ENCODE results near the gene MYCBP.

The MYCBP gene

DNA sequence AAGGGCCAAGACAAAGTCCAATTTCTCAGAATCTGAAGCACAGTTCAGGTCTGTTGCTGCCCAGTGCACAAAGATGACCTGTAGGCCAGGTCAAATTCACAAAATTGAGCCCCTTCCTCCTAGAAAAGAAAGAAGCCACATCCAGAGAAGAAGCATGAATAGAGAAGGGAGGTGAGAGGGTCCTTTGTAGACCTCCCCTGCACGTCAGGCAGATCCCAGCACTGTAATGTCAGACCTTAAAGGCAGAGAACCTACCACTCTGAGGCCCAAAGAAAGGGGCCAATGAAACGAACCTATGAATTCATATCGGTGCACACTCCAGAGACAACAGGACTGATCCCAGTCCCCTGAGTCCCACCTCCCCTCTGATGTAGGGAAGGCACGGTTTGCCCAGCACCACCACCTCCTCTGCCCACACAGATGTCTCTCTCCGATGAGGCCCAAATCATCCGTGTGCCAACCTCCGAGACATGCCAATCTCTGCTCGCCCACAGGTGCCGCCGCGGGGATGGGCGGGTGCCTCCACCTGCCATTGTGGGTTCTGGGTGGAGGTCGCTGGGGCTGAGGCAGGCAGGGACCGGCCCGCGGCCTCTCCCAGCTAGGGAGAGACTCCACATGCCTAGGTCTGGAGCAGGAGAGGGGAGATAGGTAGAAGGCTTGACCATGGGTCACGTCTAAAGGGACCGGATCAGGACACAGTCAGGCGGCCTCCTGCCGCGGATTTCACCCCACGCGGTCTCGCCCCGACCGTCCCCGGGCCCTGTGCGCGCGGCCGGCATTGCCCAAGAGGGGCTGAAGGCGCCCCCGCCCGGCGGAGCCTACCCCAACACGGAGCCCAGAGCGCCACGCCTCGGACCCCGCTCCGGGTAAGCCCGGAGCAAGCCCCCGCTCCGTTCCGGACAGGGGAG, 55.6 kb downstream of the MYCBP start:
- DNase-seq (ENCODE audit: low read depth in 2 of 2), result no peak
- TF ChIP-seq, protein P1, sequence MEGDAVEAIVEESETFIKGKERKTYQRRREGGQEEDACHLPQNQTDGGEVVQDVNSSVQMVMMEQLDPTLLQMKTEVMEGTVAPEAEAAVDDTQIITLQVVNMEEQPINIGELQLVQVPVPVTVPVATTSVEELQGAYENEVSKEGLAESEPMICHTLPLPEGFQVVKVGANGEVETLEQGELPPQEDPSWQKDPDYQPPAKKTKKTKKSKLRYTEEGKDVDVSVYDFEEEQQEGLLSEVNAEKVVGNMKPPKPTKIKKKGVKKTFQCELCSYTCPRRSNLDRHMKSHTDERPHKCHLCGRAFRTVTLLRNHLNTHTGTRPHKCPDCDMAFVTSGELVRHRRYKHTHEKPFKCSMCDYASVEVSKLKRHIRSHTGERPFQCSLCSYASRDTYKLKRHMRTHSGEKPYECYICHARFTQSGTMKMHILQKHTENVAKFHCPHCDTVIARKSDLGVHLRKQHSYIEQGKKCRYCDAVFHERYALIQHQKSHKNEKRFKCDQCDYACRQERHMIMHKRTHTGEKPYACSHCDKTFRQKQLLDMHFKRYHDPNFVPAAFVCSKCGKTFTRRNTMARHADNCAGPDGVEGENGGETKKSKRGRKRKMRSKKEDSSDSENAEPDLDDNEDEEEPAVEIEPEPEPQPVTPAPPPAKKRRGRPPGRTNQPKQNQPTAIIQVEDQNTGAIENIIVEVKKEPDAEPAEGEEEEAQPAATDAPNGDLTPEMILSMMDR (IDR thresholded peaks at IDR 0.05; ENCODE audit: low read depth, low read length), result no peak
- no peak overlapping the region for H3K4me3 ChIP-seq (replicated peaks in 1 of 2; ENCODE audit: low read depth in 2 of 2, low read length in 2 of 2)

DNA sequence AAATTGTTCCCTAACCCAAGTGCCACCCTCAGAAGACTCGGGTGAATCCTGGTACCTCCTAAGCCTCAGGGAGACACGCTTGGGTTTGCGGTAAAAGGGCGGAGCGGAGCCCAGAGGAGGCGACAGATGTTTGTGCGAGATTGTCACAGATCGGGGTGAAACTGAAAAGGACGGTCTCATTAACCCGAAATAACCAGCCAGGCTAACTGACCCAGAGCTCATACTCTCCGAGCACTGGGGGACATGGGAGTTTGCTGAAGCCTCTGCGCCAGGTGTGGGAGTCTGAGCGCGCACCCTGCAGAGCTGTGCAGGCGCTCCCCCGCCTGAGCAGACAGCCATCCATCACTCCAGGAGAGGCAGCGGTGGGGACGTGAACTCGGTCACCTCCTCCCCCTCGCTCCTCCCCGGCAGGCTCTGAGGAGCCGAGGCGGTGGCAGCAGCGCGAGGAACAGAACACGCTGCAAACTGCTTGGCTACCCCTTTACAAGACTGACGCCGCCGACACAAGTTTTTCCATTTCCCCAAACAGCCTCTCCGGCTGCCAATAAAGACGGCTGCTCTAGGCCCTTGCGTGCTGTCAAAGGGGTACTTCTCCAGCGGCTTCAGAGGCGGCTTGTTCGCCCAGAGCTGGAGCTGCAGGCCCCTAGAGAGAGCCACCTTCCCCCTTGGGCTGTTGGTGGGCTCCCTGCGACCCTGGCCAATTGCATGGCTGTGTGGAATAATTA, 57.1 kb downstream of the MYCBP start:
- H3K4me3 ChIP-seq (replicated peaks in 1 of 2; ENCODE audit: low read depth in 2 of 2, low read length in 2 of 2), result no peak overlapping the region
- no peak for DNase-seq (ENCODE audit: low read depth in 2 of 2)
- TF ChIP-seq, protein P1 (IDR thresholded peaks at IDR 0.05; ENCODE audit: low read depth, low read length), result no peak

DNA sequence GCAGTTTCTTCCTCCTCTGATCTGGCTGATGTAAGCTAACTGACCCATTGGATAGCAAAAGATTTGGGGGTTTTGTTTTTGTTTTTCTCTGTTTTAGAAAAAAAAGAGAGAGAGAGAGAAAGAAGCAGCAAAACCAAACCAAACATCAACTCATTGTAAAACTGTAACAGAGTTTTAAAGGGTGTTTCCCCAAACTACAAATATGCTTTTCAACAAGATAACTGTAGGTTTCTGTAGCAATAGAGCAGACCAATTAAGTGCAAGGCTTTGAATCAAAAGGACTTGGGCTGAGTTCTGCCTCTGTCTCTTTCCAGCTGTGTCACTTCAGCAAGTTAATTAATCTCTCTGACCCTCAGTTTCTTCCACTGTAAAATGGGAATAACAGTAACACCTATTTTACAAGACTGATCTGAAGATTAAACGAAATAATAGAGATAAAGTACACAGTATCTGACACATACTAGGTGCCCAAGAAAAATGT, 58.1 kb downstream of the MYCBP start:
- DNase-seq (ENCODE audit: low read depth in 2 of 2), result no peak
- TF ChIP-seq, protein P1 (IDR thresholded peaks at IDR 0.05; ENCODE audit: low read depth, low read length), result no peak
- H3K4me3 ChIP-seq (replicated peaks in 1 of 2; ENCODE audit: low read depth in 2 of 2, low read length in 2 of 2), result no peak overlapping the region

DNA sequence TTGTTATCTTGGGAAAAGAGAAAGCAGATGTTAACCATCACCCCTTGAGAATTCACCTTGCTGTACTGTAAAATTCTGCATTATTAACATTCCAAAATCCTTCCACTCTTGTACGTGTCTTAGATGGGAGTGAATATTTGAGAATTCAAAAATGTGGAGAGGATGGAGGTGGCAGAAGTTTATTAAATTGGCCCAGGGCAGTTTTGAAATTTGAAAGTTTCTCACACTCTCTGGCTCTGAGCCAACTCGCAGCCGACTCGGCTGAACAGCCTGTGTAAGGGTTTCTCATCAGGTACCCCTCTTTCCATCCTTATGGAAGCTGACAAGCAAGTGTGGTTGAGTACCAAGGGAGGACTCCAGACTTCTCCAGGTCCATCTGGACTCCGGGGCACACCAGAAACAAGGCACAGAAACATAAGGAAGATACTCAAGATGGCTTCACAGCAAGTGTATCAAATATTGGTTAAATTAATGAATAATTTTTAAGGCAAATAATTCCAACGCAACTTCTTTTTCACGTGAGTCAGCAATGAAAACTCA, 58.6 kb downstream of the MYCBP start:
- TF ChIP-seq, protein P1 (IDR thresholded peaks at IDR 0.05; ENCODE audit: low read depth, low read length), result no peak
- DNase-seq (ENCODE audit: low read depth in 2 of 2), result no peak
- no peak overlapping the region for H3K4me3 ChIP-seq (replicated peaks in 1 of 2; ENCODE audit: low read depth in 2 of 2, low read length in 2 of 2)

DNA sequence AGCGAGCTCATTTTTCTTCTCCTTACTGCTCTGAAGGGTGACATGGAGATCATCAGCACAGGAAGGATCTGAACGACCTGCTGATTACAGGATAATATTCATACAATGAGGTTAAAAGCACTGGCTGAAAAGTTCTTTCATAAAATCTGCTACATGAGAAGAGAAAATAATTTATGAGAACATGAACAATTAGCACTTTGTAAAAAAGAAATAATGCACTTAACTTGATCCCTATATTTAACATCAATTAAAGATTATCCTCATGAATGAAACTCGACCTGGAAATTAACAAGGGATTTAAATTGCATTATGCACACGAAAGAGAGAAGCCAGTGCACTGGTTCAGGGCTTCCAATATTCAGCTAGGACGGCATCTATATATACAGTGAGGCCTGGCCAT, 60.2 kb downstream of the MYCBP start:
- TF ChIP-seq, protein P1 (IDR thresholded peaks at IDR 0.05; ENCODE audit: low read depth, low read length), result no peak
- H3K4me3 ChIP-seq (replicated peaks in 1 of 2; ENCODE audit: low read depth in 2 of 2, low read length in 2 of 2), result no peak overlapping the region
- no peak for DNase-seq (ENCODE audit: low read depth in 2 of 2)
